NB4 (cell line): Measurements from ENCODE around the gene SLC28A3.

Experiments used
- MYC ChIP-seq: IDR thresholded peaks from 2 replicates; pipeline ENCODE4 v1.6.1; 2011; ENCODE audit warnings: low read depth, low read length
- TF ChIP-seq, protein P1 (sequence below): IDR thresholded peaks from one replicate; pipeline ENCODE4 v1.5.1; 2012; ENCODE audit warnings: low read depth, low read length

- TF ChIP-seq, protein P1, sequence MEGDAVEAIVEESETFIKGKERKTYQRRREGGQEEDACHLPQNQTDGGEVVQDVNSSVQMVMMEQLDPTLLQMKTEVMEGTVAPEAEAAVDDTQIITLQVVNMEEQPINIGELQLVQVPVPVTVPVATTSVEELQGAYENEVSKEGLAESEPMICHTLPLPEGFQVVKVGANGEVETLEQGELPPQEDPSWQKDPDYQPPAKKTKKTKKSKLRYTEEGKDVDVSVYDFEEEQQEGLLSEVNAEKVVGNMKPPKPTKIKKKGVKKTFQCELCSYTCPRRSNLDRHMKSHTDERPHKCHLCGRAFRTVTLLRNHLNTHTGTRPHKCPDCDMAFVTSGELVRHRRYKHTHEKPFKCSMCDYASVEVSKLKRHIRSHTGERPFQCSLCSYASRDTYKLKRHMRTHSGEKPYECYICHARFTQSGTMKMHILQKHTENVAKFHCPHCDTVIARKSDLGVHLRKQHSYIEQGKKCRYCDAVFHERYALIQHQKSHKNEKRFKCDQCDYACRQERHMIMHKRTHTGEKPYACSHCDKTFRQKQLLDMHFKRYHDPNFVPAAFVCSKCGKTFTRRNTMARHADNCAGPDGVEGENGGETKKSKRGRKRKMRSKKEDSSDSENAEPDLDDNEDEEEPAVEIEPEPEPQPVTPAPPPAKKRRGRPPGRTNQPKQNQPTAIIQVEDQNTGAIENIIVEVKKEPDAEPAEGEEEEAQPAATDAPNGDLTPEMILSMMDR = no peak
- TF ChIP-seq MYC = no peak
These were observed 10.3 kb downstream of the SLC28A3 start for GRCh38 chr9:84330246-84330645.
